T-helper 1 cell (primary cell): ENCODE data around the gene NME3.

Experiments used
- DNase-seq, 5 donors: peaks; one replicate each; pipeline ENCODE4 v3.0.0-alpha.2; 2012 to 2020

Gene NME3

DNA sequence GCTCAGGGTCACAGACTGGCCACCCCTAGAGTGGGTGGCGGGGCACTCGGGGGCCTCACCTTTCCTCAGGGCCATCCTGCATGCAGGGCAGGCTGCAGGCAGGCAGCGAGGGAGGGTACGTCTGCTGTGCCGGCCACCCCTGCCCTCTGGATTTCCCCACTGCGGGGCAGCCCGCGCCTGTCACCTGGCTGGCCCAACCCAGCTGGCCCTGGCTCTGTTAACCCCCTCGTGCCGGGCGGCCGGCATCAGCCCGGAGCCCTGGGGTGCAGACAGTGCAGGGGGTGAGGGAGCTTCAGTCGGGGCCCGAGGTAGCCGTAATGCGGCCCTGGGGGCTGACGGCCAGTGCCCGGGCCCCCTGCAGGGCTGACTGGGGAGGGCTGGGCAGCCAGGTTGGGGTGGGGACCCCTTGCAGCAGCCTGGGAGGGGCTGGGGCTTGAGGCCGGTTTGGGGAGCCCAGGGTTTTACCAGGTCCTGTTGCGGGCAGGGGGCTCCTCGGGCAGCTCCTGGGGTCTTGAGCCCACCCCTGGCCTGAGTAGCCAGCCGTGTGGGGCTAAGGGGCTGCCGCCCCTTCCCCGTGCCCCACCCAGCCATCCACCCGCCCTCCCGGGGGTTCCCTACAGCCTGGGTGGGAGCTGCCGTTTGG, 22.4 kb upstream of the NME3 start, which contains the start of gene IGFALS:
Gene IGFALS (minus strand): TSS at position 128 of the 643 bp plus-strand sequence. CDS start 53 bp downstream, at position 75.
- DNase-seq, result no peak

DNA sequence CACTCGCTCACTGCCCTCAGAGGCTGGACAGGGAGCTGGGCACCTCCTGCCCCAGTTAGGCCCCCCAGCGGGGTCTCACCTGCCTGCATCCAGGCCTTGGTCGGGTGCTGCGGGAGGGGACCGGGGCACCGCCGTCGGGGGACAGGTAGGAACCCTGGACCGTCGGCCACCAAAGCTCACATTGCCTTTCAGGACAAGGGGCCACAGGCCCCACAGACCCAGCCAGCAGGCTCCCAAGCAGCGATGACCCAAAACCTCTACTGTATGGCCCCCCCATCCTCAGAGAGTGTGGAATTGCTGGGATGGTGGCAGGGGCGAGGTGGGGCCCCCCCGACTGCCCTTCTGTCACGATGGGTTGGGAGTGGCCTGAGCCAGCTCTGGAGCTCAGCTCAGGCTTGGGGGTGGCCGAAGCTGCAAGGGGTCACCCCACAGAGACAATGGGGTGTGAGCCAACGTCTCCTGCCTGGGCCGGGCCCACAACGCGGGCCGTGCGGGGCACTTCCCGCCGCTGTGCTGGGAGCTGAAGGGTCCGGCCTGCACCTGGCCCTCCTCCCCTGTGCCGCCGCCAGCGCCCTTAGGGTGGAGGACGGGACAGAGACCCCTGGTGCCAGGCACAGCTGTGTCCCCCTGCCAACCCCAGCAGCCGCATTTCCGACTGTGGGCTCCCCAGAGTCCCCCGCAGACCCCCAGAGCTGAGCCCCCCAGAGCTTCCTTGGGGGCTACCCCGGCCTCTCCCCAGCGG, 21.7 kb upstream of the NME3 start:
- DNase-seq, result peak in 1 of 5 donors; percentile 9

DNA sequence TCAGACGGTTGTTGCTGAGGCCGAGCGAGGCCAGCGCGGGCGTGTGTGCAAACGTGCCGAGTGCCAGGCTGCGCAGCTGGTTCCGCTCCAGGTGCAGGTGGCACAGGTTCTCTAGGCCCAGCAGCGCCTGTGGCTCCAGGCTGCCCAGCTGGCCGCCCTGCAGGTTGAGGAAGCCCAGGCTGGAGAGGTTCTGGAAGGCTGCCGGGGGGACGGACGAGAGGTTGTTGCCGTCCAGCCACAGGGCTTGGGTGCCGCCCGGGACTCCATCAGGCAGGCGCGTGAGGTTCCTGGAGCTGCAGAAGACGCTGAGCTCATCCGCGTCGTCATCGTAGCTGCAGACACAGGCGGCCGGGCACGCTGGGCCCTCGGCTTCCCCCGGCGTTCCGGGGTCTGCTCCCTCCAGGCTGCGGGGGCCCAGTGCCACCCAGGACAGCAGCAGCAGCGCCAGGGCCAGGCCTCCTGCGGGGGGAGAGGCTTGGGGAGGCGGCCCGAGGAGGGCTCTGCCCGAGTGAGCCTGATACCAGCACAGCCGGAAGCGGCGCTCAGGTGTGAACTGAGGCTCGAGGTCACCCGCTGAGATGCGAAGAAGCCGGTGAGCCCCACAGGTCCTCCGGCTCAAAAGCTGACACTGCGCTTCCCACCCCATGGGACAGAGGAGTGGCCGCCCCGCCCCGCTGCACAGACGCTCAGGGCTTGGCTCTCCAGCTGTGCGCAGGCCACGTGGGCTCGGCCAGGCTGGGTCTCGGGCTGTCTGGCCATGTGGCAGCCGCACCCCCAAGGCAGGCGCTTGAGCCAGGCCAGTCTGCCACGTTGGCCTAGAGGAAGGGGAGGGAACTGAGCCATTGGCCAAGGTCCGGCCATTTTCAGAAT, 20.8 kb upstream of the NME3 start:
- DNase-seq, result peak in 2 of 5 donors; percentile 1 to 11

DNA sequence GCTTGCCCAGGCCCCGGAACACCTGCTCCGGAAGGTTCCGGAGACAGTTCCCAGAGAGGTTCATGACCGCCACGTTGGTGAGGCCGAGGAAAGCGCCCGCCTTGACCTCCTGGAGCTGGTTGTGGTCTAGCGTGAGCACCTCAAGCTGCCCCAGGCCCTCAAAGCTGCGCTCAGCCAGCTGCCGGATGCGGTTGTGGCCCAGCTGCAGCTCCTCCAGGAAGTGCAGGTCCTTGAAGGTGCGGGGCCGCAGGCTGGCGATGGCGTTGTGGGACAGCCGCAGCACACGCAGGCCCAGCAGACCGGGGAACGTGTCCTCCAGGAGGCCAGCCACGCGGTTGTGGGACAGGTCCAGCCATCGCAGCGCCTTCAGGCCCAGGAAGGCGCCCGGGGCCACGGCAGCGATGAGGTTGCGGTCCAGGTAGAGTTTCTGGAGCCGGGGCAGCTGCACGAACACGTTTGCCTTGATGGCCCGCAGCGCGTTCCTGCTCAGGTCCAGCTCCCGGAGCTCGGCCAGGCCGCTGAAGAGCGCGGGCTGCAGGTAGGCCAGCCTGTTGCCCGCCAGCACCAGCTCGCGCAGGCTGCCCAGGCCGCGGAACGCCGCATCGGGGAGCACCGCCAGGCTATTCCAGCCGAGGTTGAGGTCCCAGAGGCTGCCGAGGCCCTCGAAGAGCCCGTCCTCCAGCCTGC, 20.1 kb upstream of the NME3 start:
- DNase-seq, result peak in 1 of 5 donors; percentile 9

DNA sequence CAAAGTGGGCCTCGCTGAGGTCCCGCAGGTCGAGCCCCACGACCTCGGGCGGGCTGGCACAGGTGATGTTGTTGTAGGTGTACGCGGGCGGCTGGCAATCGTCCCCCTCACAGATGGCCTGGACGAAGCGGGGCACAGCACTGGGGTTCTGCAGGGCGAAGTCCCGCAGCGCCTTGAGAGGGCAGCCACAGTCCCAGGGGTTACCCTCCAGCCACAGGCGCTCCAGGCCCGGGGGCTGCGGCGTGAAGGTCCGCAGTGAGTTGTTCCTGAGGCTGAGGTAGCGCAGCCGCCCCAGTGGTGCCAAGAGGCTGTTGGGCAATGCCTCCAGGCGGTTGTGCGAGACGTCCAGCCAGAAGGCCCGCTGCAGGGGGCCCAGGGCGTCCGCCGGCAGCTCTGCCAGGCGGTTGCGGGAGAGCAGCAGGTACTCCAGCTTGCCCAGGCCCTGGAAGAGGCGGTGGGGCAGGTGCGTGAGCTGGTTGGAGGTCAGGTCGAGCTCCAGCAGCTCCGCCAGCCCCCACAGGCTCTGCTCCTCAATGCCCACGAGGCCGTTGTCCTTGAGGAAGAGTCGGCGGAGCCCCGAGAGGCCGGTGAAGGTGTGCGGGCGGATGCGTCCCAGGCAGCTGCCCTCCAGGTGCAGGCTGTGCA, 19.4 kb upstream of the NME3 start:
- peak in 1 of 5 donors; percentile 7 for DNase-seq

DNA sequence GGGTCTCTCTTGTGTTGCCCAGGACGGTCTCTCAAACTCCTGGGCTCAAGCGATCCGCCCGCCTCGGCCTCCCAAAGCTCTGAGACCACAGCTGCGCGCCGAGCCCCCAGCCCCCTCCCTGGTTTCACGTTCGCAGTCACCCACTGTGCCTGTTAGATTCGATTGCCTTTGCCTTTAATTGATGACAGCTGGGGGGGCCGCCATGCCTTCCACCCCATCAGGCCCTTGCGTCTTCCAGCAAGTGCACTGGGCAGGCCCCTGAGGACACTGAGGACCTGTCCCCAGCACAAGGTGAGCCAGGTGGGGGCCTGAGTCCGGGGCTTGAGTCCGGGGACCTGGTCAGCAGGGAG, 18.9 kb upstream of the NME3 start:
- no peak for DNase-seq

DNA sequence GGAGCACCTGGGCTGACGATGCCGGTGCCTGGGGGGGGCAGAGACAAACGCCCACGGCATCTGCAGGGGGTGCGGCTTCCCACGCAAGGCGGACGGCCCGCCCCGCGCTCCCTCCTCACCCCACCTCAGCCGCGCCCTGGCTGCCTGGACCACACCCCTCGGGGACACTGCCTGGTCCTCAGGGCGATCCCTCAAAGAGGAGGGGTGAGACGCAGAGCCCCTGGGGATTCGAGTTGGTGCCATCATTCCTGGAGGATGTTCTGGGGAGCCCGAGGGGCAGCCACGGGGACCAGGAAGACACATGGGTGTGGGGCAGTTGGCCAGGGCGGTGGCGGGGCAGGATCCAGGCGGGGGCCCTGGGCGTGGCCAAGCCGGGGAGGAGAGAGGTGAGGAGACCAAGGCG, 18.3 kb upstream of the NME3 start:
- DNase-seq, result peak in 1 of 5 donors; percentile 15

DNA sequence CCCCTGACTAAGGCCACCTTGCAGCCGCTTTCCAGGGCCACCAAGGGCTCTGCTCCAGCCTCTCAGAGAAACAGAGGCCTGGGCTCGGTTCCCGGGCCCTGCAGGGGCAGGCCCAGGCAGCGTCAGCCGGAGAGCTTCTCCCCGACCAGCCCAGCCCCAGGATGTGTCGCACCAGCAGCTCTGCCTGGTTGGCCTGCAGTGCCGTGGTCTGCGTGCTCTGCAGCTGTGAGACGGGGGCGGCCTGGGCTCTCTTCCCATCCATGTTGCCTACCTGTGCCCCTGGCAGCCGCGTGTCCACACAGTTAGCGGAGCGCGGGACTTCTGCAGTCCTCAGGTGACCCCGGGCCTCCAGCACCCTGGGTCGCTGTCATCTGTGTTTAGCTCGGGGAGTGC, 17.4 kb upstream of the NME3 start:
- DNase-seq, result peak in 1 of 5 donors; percentile 1

DNA sequence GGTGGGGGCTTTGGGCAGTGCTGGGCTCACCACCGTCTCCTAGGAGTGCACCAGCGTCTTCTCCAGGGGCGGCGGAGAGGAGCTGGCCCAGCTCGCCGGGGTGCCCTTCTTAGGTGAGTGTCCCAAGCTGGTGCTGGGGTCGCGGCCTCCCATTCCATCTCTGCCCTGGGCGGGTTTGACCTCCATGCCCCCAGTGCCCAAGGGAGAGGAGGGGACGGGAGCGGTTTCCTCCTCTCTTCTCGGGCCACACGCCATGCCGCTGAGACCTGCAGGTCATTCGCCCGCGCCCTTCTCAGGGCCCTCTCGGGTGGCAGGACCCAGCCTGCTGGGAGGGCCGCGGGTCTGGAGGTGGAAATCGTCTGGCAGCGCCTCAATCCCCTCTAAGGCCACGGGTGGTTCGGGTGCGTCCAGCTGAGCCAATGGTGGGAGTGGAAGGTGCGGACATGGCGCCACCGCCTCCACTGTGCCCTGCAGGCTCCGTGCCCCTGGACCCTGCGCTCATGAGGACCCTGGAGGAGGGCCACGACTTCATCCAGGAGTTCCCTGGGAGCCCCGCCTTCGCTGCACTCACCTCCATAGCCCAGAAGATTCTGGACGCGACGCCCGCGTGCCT, 16.9 kb upstream of the NME3 start:
- DNase-seq, result peak in 2 of 5 donors; percentile 4 to 6

DNA sequence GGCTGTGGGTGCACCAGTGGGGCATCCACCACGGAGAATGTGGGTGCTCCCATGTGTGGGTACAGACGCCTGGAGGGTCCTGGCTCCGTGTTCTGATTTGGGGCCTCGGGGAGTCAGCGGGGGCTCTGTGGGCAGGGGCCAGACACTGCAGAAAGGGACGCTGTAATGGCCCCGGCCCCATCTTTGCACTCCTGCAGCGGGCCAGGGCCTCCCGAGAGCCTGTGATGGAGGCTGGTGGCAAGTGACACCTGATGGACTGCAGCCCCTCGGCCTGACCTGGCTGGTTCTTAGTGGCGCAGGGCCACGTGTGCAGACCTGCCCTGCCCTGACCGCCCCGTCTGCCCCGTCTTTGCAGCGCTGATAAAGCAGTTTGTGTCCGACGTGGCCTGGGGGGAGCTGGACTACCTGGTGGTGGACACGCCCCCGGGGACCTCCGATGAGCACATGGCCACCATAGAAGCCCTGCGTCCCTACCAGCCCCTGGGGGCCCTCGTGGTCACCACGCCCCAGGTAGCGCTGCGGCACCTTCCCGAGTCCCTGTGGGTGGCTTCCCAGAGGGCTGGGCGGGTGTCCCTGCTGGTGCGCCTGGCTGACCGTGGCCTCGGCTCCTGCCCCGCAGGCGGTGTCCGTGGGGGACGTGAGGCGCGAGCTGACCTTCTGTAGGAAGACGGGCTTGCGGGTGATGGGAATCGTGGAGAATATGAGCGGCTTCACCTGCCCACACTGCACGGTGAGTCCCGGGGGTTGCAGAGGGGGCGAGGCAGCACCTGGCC, 16.2 kb upstream of the NME3 start:
- DNase-seq, result no peak

DNA sequence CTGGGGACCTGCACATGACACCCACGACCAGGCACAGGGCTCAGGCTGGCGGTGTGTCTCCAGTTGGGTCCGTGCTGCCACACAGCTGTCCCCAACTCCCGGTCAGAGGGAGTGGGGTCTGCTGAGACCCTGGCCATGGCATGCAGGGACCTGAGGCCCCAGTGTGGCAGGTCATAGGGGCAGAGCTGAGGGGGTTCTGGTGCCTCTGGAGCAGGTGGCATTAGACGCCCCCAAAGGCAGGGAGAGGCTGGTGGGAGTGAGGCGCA, 15.6 kb upstream of the NME3 start:
- no peak for DNase-seq

DNA sequence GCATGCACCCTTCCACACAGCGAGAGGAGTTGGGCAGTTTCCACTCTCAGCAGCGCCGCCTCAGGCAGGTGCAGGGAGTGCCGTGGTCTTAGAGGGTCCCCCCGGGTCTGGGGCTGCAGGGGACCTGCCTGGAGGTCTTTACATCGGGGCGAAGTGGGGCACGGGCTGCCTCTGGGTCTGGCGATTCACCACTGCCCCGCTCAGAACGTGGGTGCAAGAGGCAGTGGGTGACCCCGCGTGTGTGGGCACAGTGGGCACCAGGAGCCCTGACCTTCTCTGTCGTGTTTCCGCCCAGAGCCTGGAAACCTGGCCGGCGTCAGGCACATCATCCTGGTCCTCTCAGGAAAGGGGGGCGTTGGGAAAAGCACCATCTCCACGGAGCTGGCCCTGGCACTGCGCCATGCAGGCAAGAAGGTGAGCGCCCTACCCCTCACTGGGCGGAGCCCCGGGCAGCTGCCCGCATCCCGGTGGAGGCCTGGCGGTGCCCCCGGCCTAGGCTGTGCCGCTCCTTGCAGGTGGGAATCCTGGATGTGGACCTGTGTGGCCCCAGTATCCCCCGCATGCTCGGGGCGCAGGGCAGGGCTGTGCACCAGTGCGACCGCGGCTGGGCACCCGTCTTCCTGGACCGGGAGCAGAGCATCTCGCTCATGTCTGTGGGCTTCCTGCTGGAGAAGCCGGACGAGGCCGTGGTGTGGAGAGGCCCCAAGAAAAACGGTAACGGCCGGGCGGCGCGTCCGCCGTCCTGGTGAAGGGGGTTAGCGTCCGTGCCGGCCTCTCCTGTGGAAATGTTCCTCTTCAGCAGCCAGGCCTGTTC, 15.1 kb upstream of the NME3 start:
- peak in 2 of 5 donors; percentile 1 to 6 for DNase-seq

DNA sequence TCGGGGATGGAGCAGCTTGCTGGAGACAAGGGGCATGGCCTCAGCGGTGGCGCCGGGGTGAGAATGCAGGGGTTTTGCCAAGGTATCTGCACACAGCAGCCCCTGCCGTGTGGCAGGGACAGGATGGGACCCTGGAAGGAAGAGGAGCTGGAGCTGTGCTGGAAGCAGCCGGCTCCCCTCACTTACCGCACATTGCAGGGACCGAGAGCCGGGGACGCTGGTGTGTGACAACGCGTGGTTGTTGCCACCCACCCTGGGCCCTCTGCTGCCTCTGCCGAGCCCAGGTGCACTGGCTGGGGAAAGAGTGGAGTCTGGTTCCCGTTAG, 14.5 kb upstream of the NME3 start:
- no peak for DNase-seq

DNA sequence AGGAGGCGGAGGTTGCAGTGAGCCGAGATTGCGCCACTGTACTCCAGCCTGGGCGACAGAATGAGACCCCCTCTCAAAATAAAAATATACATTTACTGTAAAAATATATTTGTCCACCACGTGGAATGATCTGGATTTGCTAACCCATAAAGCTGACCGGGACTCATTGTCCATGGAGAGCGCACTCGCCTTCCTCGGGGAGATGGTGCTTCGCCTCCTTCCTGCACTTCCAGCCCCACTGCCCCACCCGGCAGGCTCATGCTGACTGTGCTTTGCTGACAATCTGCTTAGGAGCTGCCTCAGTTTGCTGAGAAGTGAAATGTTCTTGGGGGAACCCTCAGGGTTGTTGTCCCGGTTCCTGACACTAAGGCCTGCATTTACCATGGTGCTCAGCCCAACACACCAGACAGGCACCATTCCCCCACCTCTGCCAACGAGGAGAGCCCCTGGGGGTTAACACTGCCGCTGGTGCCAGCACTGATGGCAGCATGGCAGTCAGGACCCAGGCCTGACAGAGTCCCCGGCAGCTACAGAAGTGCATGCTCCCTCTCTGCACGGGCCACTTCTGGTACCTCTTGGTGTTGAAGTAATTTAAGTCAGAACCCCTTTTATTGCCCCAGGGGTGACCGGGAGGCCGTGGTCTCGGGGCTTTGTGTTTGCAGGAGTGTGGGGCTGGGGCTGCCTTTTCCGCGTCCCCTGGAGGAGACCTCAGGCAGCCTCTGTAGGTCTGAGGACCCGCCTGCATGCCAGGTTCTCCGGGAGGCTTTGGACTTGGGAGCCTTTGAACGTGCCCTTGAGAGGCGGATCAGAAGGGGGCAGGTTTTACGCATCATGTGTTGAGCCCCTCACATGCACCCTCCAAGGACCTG, 13.9 kb upstream of the NME3 start:
- no peak for DNase-seq

DNA sequence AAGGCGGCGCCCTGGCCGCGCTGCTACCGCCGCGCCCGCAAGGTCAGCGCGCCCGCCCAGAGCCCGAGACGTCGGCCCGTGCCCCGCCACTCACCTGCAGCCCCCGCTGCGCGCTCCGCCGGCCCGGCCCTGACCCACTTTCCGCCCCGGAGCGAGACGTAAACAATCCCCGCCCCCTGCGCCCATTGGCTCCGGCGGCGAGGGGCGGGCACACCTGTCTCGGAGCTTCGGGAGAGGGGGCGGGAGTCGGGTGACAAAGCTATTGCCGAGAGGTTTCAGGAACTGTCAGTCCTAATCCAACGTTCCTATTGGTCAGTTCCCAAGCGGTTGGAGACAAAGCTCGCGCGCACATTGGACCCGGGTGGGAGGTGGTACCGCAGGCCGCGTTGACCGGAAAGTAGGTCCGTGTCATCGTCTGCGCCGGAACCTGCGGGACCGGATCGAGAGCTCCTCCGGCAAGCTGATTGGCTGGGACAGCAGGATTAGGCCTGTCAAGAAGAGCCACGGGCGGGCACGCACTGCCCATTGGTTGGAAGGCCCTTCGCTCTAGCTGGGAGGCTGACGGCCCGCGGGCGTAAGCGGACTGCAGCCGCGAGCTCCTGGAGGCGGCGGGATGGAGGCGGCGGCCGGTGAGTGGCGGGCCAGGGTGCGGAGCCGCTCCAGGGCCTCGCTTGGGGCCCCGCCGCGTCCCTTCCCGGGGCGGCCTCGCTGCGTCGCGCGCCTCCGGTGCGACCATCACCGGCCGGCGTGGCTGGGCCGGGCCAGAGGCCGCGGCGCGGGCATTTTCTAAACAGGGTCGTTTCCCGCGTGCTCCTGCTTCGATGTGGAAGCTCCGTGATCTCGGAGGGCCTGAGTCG, 11.3 kb upstream of the NME3 start, which contains the start of the genes NUBP2 and SPSB3:
Gene NUBP2 (plus strand): TSS at position 553 of the 857 bp plus-strand sequence. CDS start 61 bp downstream, at position 614.
Gene SPSB3 (minus strand): TSS at position 164 of the 857 bp plus-strand sequence. CDS start 1,088 bp downstream, outside the sequence.
- peak; percentile 97 to 100 (median 98) for DNase-seq

DNA sequence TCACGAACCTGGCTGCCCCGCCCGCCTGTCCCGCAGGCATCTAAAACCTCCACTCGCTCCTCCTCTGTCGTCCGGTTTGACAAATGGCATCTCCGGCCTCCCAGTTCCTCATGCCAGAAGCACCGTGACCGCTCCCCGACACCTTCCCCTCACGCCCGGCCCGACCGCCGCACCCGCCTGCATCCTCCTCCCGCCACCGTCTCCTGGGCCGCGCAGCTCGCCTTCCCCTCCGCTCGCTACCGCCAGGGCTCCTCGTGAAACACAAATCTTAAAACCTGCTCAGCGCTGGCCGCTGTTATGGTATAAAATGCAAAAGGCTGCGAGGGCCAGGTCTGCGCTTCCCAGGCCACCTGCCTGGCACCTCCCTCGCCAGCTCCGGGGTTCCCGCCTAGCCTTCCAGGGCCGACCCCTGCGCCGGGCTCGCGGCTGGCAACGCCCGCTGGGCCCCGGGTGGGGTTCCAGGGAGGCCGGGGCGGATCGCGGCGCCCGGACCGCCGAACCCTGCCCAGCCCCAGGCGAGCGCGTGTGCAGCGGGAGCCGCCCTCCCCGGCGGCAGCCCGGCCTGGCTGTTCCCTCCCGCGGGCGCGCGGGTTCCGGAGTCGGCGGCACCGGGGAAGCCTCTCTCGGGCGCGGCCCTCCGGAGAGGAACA, 10.5 kb upstream of the NME3 start:
- peak in 4 of 5 donors; percentile 21 to 34 (median 24) for DNase-seq

DNA sequence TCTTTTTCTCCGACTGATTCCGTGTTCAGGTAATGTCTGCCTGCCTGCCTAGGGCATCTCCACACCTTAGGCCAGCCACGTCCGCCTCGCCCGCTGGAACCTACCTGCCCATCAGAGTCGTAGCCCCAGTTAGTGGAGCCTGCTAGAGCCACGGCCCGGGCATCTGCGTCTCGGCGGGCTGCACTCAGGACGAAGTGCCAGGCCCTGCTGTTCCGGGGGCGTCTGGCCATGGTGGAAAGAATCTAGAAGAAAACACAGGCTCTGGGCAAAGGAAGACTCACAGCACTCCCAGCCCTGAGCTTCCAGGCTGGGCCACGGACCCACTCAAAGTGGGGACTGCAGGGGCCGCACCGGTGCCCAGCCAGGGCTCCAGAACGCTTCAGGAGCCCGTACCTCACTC, 9.9 kb upstream of the NME3 start:
- peak in 1 of 5 donors; percentile 9 for DNase-seq

DNA sequence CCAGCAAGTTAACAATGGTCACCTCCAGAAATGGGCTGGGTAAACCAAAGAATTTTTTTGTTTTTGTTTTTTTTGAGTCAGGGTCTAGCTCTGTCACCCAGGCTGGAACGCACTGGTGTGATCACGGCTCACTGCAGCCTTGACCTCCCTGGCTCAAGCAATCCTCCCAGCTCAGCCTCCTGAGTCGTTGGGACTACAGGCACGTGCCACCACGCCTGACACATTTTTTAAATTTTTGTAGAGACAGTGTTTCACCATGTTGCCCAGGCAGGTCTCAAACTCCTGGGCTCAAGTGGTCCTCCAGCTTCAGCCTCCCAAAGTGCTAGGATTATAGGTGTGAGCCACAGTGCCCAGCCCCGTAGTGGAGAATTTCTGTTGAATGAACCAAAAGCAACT, 9.3 kb upstream of the NME3 start:
- no peak for DNase-seq
